RPMI8226 (cell line): ENCODE results near the gene MARS1.

Experiments
- DNase-seq: peaks from one replicate; pipeline ENCODE4 v3.0.0-alpha.2; 2015

The MARS1 gene

DNA sequence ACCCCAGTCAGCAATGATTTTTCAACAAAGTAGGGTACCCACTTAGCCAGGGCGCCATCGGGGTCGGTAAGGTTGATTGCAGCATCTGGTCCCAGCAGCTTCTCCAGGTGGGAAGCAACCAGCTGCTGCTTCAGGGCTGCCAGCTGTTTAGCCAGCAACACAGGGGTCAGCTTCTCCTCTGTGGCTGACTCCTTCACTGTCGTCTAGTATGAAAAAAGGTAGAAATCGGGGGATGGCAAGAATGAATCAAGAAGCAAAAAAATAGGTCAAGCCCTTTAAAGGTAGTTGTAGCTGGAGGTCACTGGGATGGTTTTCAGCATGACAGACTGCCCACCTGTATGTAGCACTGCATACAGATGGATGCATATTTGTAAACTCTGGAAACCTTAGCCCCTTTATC lies 46.4 kb downstream of the MARS1 start:
- DNase-seq: no peak

DNA sequence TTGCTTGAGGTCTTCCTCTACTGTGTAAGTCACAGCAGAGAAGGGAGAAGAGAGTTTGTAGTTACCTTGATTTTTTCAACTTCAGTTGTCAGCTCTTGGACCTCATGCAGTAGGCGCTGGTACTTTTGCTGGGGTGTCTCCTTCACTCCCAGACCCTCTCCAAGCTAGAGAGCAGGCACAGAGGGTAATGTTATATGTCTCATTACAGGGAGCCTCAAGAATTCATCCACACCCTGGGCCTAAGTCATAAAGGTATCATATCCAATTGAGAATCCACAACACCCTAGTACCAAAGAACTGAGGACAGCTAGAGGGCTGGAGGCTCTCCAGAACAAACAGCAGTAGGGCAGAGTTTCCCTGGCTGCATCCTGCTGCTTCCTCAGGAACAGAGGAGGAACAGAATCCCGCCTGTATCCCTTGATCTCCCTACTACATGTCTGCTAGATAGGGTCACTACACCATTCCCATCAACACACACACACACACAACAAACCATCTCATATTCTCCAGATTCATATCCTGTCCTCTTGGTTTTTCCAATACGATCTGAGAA lies 47.2 kb downstream of the MARS1 start:
- DNase-seq: no peak

DNA sequence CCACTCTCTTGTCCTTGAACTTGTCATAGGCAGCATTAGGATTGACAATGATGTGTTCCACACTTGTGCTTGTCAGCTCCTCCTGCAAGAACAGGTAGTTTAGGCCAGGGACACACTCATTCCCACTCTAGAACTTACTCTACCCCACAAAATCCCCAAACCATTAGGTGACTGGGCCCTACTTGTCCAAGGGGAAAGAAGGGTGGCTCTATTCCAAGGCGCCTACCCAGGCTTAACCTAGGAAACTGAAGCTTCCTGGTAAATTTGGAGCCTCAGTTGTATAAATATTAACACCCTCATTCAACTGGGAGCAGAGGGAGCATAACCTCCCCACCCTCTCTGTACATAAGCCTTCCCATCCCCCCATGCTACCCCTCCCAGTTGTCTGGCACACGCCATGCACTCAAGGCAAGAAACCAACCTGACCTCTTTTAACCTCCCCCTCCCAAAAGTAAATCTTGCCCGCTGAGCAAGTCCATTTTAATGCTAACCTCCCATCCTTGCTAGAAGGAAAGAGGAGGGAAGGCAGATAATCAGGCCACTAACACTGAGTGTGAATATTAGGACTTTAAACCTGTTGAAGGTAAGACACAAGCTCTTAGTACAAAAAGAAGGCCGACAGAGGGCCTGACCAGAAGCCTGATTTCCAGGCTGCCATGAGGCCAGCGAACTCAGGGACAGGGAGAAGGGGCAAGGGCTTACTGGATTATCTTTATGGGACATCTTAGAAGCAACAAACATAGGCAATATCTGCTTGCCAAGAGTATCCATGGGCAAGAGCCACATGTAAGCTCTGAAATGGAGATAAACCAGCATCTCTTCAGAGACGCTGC lies 48.1 kb downstream of the MARS1 start:
- no peak for DNase-seq

DNA sequence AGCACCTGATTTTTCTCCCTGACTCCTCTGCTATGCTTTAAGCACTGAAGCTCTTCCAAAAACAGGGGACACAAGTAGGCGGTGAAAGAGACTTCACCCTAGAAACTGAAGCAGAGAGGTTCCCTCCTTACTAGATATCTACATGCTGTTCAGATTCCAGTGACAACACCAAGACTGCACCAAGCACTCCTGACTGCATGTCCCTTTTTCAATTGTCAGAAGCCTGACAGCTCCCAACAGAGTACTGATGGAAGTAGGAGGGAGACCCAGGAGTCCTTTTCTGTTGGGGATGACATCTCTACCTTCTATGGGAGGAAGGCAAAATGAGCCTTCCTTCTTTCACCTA lies 48.7 kb downstream of the MARS1 start:
- DNase-seq: no peak

DNA sequence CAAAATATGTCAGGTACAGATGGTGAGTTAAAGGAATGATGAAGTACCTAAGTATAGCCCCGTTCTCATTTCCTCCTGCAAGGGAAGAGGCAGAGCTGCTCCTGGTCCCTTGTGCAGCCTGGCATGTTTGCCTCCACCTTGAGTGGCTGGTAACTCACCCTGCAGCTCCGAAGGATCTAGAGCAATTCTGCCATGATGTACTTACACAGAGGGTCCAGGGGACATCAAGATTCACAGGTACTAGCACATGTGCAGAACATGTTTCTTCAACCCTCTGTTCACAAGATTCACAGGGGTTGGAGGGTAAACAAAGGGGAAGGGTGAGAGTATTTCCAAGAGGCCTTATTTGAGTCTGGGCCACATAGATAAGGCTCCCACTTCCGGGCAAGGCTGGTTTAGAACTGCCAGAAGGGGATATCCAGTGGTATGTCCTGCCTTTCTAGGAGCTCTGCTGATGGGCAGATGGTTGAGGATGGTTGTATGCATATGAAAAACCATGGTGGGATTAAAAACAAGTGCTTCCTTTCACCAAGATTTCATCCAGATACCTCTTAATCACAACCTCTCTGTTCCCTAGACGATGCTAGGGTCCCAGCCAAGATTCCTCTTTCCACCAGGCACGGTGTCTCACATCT lies 51.4 kb downstream of the MARS1 start:
- no peak for DNase-seq

DNA sequence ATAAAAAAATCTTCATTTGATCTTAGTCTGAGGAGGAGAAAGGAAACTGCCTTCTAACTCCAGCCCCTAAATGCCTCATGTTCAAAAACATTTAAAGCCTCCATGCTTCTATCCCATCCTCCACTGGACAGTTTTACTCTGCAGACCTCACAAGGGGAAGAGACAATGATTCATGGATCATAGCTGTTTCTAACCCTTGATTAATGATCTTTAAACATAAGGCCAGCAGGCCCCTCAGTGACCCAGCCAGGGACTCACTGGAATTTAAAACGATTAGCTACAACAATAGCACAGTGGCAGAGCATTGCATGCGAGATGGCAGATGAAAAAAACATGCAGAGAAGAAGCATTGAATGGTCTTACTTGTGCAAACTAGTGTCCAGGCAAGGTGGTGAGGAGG lies 53.1 kb downstream of the MARS1 start:
- no peak for DNase-seq

DNA sequence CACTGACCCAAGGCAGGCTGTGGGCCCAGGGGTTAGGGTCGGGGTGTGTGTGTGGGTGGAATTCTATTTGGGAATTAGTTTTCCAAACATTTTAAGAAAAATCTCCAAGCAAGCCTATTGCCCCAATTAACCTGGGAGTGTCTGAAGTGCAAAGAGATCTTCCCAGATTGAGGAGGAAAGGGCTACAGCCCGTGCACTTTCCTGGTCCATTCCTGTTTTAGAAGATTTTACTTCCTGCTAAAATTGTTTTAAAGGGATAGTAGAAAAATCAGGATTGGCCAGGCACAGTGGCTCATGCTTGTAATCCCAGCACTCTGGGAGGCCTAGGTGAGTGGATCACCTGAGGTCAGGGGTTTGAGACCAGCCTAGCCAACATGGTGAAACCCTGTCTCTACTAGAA lies 53.8 kb downstream of the MARS1 start:
- no peak for DNase-seq

DNA sequence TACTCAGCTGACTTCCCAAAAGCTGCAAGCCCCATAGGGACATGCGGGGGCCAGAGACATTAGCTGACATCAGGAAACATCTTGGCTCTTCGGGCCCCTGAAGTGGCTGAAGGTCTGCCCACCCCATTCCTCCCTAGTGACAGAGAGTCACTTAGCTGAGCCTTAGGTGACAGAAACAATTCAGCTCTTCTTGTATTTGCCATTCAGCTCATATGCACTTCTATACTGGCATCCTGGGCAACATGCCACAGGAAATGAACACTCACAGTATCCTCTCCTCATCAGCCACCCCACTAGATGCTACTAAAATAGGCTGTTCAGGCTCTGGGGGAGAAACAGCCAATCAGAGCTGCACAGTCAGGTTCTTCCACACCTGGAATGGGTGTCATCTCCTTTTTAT lies 55.7 kb downstream of the MARS1 start:
- no peak for DNase-seq

DNA sequence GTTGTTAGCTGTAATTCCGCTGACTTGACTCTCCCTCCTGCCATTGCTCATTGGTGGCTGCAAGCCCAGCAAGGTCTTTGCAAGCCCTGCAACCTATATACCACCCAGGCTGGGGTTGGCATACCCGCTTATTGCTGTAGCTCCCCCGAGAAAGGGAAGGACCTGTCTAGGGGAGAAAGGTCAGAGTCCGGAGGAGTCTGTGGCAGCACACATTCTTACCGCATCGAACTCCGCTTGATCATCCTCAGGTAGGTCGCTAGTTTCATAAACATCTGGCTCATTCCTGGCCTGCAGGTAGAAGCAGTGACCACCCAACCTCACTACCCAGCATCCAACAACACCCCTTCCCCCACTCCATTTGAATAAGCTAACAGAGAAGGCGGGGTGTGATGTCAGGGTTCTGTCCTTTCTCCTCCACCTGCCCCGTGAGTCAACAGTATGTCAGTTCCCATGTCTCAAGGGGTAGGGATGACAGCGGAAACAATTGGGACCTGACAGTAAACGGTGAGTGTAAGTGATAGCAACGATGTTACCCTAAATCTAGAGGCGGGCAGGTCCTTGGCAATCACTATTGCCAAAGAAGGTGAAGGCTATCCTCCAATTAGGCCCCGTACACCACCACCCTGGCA lies 58.1 kb downstream of the MARS1 start:
- no peak for DNase-seq

DNA sequence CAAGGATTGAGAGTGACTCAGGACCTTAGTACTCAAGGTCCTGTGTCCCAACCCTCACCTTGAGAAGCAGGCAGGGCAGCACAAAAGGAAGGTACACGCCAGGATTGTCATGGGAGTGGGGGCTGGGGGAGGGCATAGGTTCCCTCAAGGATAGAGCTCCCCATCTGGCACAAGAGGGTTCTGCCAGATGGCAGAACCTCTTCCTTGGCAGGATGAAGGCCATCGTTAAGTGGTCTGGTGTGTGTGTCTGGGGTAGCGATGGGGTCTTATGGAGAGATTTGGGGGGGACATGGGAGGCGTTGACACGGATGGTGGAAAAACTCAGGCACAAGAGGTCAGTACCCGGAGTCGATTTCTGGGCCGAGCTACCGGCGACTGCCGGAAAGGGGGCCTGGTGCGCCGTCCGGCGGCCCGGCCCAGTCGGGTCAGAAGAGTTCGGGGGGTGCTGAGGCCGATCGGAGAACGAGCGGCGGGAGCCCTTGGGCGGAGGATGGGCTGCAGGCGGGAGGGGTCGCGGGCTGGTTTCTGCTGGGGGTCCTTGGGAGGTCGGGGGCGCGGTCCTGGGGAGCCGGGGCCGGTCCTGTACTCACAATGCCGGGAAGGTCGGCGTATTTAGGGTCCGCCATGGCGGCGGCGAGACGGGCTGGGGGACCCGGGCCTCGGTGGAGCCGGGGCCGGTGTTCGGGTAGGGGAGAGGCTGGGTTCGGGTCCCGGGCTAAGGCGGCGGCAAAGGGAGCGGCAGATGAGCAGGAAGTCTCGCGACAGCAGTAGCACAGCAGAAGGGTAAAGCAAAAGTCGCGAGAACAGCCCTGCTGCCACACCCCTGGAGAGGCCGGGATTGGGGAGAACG lies 58.8 kb downstream of the MARS1 start, which contains the start of gene DCTN2:
TSS of gene DCTN2 (minus strand) at position 755 of the 850 bp plus-strand sequence. CDS start at position 626, 129 bp downstream.
- peak; percentile 97 for DNase-seq

DNA sequence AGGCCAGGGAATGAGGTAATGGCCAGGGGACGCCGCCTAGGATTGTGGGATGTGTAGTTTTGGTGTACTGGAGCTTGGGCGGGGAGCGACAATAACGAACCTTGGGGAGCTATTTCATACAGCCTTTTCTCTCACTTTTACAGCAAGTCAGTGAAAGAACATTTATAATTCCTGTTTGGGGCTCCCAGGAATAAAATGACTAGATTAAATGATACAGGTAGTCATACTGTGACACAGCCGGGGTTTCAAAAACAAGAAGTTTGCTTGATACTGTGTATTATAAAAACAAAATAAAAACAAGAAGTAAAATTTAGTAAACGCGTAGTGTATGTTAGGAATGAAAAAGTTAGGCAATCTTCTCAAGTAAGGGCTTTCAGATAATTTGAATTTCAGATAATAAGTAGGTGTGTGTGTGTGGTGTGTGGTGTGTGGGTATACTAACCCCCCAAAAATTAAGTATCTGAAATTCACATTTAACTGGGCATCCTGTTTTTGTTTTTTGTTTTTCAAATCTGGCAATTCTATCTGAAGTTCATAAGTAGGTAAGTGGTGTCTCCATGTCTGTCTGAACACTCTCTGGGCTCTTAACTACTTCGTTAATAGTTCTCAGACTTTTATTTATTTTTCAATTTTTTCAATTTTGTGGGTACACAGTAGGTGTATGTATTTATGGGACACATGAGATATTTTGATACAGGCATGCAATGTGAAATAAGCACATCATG lies 59.6 kb downstream of the MARS1 start:
- DNase-seq: no peak

DNA sequence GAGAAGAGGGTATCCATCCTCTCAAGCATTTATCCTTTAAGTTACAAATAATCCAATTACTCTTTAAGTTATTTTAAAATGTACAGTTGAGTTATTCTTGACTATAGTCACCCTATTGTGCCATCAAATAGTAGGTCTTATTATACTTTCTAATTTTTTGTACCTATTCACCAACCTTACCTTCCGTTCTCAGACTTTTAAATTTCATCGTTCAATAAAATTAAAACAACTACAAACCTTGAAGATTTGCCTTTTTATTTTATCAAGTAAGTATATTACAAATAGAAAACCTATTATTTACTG lies 60.1 kb downstream of the MARS1 start:
- DNase-seq: no peak

DNA sequence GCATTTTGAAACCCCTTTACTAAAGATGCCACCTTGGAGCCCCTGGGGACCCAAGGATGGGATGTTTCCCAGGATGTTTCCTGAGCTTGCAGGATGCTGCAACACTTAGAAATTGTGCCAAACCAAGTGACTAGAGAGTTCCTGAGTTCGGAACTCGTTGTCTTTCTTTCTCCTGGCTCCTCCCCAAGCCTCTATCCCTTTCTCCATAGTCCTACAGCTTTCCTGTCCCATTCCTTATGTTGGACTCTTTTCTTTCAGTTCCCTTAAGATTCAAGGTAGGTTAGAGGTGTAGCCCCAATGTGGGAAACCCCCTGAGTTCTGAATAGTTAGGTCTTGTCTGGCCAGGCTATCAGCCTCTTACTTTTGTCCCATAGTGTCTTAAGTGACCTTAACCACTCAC lies 60.6 kb downstream of the MARS1 start:
- DNase-seq: no peak

DNA sequence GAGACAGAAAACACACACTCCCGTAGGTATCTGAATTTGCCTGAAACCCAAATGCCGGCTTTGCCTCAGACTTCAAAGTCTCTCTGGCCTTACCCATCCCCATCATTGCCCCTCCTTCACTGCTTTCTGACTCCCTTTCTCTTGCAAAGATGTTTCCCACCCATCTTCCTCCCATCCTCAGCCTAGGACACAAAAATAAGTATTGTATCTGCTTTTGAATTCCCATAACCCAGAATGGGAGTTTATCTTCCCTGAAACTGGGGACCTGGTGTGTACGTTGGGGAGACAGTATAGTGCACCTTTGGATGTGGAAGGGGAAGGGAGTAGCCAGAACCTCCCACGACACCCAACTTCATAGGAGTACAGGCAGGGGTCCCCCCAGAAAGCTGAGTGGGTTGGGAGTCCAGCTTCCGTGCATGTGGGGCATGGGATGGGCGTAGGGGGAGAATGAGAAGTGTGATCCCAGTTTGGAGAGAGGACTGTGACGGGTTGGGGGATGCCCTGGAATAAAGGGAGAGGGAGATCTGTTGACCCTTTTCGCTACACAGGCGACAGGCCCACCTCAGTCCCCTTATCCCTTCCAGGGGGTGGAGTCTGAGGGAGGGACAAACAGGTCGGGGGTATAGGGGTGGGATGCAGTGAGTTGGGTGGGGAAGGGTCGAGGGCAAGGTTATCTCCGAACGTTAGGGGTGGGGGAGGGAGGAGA lies 61.5 kb downstream of the MARS1 start:
- no peak for DNase-seq

DNA sequence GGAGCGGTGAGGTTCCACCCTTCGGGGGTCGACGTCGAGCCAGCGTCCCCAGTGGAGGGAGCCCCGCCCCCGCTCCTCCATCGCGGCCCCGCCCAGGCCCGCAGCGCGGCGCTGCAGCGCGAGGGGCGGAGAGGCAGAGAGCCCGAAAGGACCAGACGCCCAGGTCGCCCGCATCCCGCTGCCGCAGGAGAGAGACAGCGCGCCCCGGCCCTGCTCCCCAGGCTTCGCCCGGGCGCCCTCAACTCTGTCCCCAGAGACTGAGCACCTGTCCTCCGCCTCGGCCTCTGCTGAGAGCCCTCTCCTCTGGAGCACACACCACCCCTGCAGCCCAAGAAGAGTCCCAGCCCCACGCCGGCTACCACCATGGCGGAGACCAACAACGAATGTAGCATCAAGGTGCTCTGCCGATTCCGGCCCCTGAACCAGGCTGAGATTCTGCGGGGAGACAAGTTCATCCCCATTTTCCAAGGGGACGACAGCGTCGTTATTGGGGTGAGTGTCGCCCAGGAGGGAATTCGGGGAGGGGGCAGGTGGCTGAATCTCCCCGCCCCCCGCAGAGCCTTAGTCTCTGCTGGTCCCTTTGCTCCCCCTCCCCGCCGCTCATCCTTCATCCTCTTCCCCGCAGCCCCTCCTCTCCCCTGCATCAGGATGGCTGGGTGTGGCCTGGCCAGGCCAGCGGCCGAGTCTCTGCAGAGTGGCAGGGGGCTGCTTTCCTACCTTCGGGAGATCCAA lies 62.2 kb downstream of the MARS1 start, which contains the start of gene KIF5A:
TSS of gene KIF5A (plus strand) at position 136 of the 732 bp plus-strand sequence. CDS start at position 364, 228 bp downstream.
- peak; percentile 45 for DNase-seq

DNA sequence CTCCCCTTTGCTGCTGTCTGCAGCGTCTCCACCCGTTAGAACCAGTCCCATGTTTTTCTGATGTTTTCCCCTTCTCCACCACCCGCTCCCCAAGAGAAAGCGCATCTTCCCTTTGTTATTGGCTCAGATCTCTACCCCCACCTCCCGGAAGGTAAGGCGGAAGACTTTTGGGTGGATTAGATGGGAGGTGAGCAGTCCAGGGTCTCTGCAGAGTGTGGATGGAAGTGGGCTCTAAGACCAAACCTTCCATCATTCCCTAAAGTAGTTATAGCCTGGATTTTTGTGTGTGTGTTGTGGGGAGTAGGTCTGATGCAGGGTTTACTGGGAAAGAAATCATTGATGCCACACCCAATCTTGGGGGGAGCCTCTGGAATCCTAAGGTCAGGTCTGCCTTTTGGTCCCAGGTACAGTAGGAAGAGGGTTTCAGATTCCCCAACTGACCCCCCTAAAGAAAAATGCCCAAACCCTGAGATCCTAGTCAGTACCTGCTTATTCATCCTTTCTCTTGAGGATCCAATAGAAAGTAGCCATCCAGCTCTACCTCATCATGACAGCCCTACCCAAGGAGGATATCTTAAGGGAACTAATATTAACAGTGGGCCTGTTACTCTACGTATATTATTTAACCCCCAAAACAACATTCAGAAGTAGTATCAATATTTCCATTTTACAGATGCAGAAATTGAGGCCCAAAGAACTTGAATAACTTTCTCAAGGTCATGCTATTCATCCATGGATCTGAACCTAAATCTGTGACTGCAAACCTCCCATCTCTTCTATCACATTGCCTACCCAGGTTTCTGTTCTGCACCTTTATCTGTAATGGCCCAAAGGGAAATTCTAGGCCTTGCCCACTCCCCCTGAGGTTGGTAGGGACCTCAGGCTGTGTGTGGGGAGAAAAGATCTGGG lies 63.0 kb downstream of the MARS1 start:
- DNase-seq: no peak

DNA sequence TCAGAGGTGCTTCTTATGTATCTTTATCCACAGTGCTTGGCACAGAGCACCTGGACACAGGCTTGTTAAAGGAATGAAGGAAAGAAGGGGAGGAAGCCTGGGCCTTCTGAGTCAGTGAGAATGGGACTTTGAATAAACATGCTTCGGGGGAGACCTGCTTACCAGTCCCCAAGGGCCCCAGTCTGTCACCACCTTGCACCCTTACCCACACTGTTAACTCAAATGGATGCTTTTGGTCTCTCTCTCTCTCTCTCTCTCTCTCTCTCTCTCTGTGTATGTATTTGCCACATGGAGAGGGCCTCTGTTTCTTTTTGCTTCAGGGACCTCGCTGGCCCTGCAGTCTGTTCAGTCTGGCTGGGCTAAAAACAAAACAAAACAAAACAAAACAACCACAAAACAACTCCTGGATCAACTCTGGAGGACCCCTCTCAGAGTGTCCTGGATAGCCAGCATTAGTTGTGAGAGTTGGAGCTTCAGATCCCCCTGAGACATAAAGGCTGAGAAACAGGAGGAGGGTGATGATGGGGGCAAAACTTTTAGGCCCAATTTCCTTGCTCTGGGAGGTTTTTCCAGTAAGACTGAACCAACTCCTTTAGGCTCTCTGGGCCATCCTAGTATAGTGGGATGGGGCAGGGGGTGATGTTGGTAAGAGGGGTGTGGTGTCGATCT lies 63.9 kb downstream of the MARS1 start:
- DNase-seq: no peak

DNA sequence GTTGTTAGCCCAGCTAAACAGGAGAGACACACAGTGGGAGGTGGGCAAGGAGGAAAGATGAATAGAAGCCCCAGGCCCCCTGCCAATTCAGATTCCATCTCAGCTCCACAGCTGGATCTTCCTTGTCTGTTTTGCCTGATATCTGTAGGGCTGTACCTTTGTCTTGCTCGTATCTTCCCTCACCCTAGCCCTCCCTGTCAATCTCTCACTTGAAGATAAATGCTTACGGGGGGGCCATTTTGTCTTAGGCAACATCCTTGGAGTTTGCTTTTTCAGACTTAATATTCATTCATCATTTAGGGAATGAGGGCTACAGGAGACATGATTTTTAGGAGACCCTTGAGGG lies 64.4 kb downstream of the MARS1 start:
- no peak for DNase-seq

DNA sequence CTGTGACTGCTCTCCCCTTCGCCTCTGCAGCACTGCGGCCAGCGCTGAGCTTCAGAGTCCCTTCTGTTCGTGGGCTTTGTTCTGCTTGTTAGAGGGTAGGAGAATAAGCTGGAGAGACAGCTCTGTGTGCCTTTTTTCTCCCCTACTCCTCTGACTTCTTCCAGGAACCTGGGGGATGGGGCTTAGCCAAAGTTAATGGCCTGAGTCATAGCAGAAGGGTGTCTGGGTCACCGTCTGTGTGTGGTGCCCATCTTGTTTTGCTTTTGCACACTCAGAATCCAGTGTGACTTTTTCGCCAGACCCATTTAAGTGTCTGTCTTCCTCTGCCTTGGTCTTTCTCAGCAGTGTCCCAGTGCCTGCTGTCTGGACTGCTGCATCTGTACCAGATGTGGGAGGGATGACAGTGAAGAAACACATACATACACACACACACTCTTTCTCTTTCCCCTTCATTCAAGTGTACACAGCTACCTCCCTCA lies 65.0 kb downstream of the MARS1 start:
- no peak for DNase-seq
